AG04449 (cell line): Measurements from ENCODE around the gene HEMGN.
A peak's percentile ranks its signal among the peaks of the same experiment; 100 is the strongest.

ENCODE experiments used
- CTCF ChIA-PET: fragments of 350-600 bp; formaldehyde crosslinking; extraction: SDS; loops from one replicate; lab custom pipeline; 2021; ENCODE audit warnings: antibody characterized with exemption; lab: Yijun Ruan, JAX
- POLR2A ChIA-PET: fragments of 400-600, 350-600 bp; formaldehyde crosslinking; extraction: SDS; loops from one replicate; lab custom pipeline; 2020; ENCODE audit warnings: antibody characterized with exemption, inconsistent platforms; lab: Yijun Ruan, JAX
- DNase-seq: peaks from one replicate; pipeline ENCODE4 v3.0.0-alpha.2; 2010; ENCODE audit warnings: low read depth, low spot score
- H3K4me3 ChIP-seq: 2 replicates; pipeline ENCODE4 v1.5.1; 2011; ENCODE audit warnings: low read depth, mild to moderate bottlenecking, control low read depth, low read length
- TF ChIP-seq, protein P1 (sequence below): IDR thresholded peaks from one replicate; pipeline ENCODE4 v1.5.1; 2011; ENCODE audit warnings: mild to moderate bottlenecking, moderate library complexity, low read length, control low read depth, inconsistent platforms; ENCODE audit not compliant: insufficient read depth; ENCODE audit errors: missing control alignments

The HEMGN gene

DNA sequence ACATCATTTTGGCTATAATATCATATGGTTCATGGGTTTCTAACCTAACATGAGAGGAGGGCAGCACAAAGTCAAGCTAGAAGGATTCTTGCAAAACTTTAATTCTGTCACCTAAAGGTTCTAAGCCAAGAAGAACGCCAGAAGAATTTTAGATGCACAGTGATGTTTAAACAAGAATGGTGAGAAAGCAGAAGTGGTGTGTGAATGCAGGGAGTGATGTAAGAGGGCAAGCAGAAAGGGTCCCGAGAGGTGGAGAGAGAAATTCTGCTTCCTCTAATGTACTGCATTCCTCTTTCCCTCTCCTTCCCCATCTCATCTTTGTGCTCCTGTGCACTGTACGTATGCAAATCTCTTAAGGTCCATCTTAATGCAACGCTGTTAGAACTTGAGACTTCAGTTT, 13.6 kb downstream of the HEMGN start:
- POLR2A ChIA-PET = no interaction called here
- TF ChIP-seq, protein P1, sequence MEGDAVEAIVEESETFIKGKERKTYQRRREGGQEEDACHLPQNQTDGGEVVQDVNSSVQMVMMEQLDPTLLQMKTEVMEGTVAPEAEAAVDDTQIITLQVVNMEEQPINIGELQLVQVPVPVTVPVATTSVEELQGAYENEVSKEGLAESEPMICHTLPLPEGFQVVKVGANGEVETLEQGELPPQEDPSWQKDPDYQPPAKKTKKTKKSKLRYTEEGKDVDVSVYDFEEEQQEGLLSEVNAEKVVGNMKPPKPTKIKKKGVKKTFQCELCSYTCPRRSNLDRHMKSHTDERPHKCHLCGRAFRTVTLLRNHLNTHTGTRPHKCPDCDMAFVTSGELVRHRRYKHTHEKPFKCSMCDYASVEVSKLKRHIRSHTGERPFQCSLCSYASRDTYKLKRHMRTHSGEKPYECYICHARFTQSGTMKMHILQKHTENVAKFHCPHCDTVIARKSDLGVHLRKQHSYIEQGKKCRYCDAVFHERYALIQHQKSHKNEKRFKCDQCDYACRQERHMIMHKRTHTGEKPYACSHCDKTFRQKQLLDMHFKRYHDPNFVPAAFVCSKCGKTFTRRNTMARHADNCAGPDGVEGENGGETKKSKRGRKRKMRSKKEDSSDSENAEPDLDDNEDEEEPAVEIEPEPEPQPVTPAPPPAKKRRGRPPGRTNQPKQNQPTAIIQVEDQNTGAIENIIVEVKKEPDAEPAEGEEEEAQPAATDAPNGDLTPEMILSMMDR = no peak
- CTCF ChIA-PET = interaction anchor here (0.6 to 6.2 kb wide), 57 partner anchors 11 to 392 kb away, joined by 3 to 62 read pairs (median 5); partner anchors contain the start of genes ANP32B, CORO2A, NANS and TBC1D2
- no peak overlapping the region for H3K4me3 ChIP-seq
- DNase-seq = no peak

DNA sequence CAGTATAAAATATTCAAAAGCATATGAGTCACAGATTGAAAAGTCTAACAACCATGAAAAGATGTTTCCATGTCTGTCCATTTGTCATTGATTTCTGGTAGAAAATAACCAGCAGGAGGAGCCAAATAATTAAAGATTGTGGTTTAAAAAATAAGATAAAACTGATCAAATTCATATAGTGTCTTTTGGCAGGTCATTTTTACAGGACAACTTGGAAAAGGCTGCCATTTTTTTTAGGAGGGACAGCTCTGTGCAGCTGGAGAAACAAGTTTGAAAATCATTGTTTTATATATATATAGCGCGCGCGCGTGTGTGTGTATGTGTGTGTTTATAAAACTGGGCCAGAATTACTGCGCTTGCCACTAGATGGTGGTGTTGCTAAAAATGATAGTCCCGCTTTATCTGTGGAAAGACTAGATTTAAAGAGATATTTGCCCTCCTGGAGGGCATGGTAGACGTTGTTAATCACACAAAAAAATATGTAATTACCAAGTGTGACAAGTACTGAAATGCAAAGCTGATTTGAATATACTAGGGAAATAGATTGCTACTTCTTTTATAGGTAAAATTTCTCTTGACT, 14.4 kb downstream of the HEMGN start:
- TF ChIP-seq, protein P1 = peak; percentile 67
- ChIA-PET POLR2A (interaction anchor here (0.8 kb wide), 1 partner anchor 112 kb away, joined by 3 read pairs; no protein-coding TSS in a partner anchor), CTCF (interaction anchor here (0.5 to 6.2 kb wide), 72 partner anchors 12 to 852 kb away, joined by 3 to 62 read pairs (median 5); partner anchors contain the start of genes ANP32B, CORO2A, NANS and TBC1D2)
- peak overlapping the region; percentile 24 for H3K4me3 ChIP-seq
- DNase-seq = no peak

DNA sequence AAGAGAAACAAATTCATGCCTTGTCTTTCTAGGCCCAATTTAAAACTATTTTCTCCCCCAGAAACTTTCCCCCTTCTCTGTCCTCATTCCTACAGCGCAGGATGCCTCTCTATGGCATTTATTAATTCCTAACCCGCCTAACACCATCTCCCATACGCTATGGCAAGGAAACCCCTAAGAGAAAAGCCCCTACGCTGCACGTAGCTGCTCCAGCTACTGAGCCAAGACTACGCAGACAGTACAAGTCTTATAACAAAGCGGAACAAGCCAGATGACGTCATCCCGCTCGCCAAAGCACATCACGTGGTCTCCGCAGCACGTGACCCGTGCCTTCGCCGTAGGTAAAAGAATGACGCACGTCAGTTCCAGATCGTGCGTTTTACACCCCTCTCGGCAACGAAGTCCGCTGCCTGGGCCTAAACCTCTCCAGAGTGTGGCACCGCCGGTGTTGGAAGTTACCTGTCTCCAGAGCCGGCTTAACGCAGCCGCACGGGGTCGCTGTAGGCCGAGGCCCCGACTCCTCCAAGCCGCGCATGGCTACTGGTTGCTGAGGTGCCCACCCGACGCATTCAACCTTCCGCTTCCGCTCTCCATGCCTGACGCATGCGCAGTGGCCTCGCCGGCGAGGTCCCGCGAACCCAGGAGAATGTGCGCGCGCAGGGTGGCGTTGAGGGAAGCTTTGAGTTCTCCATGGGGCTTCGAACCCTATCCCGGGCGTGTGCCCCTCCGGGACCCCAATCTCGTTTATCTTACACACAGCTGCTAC, 15.8 kb downstream of the HEMGN start, which contains the start of gene TRMO:
TSS of gene TRMO (minus strand) at position 542 of the 766 bp plus-strand sequence. CDS start at position 535, 7 bp downstream.
- DNase-seq = peak; percentile 92
- TF ChIP-seq, protein P1 = peak; percentile 74
- POLR2A ChIA-PET = interaction anchor here (0.5 to 1.1 kb wide), 3 partner anchors 19 to 225 kb away, joined by 3 to 4 read pairs (median 3); partner anchors contain the start of genes ANP32B and XPA
- CTCF ChIA-PET = interaction anchor here (0.6 to 6.2 kb wide), 53 partner anchors 9 to 854 kb away, joined by 3 to 62 read pairs (median 4); partner anchors contain the start of genes ANP32B, CORO2A, NANS and TBC1D2
- peak within 1 kb of the TSS; percentile 78 for H3K4me3 ChIP-seq

DNA sequence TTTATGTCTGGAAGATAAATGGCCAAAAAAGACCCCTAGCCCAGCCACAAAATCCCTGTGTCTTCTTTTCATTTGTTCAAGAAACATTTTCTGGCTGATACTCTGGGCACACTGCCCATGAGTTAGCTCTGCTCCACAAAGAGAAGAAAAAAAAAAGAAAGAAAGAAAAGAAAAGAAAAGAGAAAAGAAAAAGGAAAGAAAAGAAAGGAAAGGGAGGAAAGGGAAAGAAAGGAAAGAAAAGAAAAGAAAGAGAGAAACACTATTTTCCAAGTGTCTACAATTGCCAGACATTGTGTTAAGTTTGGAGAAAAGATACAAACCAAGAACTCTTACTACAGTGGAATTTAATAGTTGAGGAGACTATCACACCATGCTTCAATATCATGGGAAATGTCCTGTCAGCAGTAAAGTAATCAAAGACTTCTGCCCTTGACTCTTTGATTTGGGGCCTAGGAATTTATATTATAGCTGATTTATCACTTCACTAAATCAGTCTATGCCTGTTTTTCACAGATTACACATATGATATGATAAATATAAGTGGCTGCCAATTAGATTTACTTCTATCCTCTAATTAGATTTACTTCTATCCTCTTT, 18.7 kb downstream of the HEMGN start:
- ChIA-PET CTCF (interaction anchor here (0.6 to 6.2 kb wide), 5 partner anchors 18 to 345 kb away, joined by 3 to 62 read pairs (median 3); partner anchors contain the start of gene ANP32B), POLR2A (no interaction called here)
- DNase-seq = no peak
- H3K4me3 ChIP-seq = no peak overlapping the region
- TF ChIP-seq, protein P1 = no peak

DNA sequence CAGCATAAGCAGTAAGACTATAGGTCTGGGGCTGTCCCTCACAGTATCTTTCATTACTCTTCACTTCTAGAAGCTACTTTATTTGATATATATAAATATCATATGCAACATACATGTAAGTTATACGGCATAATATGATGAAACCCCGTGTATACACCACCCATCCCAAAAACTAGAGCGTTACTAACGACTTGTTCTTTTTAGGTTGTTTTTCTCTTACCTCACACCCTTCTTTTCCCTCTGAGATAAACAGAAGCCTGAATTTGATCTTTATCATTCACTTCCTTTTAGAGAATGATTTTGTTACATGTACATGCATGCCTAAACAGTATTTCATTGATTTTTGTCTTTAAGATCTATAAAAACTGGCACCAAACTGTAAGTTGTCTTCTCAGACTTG, 19.4 kb downstream of the HEMGN start:
- ChIA-PET POLR2A (no interaction called here), CTCF (interaction anchor here (2.0 kb wide), 1 partner anchor 16 kb away, joined by 10 read pairs; no protein-coding TSS in a partner anchor)
- no peak overlapping the region for H3K4me3 ChIP-seq
- DNase-seq = no peak
- TF ChIP-seq, protein P1 = no peak
